Measurements from ENCODE around the gene CDC42SE2. TPM values are rescaled to one million over a fixed set of nuclear protein-coding genes. Genes with fewer than 3 reads are reported as not detected.
A peak's percentile ranks its signal among the peaks of the same experiment; 100 is the strongest.

The CDC42SE2 gene
- total RNA-seq, 4 donors from 2014 or later: 10.4 to 28.4 (median 22.1) TPM

- 13 to 23% methylated on average over 7 of the region's 7 CpGs for WGBS, 2 donors
- DNase-seq: no peak
- H3K4me1 ChIP-seq: peaks cover 0 to 6% (median 0%) of the 10 kb centered on the region in 3 donors
- no peaks in the 10 kb centered on the region for H3K27me3 ChIP-seq
- no peak overlapping the region for H3K27ac ChIP-seq
- peaks cover 0 to 22% (median 0%) of the 10 kb centered on the region in 3 donors for H3K36me3 ChIP-seq
- H3K4me3 ChIP-seq: peak overlapping the region in 1 of 4 donors; percentile 7
- H3K9me3 ChIP-seq: no peaks in the 10 kb centered on the region
- intact Hi-C loops (cut with DNase I): no loop called here
- TF ChIP-seq POLR2A (IDR thresholded peaks at IDR 0.05) (no peak), CTCF (IDR thresholded peaks at IDR 0.05) (peak; percentile 73 to 86 (median 82))
Measured at GRCh38 chr5:131417240-131417869, 153.5 kb downstream of the CDC42SE2 start.

GRCh38 chr5:131418846-131419245, 155.0 kb downstream of the CDC42SE2 start:
- Histone ChIP-seq H3K27ac (no peak overlapping the region), H3K27me3 (no peaks in the 10 kb centered on the region), H3K4me3 (no peak overlapping the region), H3K4me1 (peaks cover 0 to 6% (median 0%) of the 10 kb centered on the region in 3 donors), H3K36me3 (peaks cover 0 to 34% (median 0%) of the 10 kb centered on the region in 3 donors), H3K9me3 (no peaks in the 10 kb centered on the region)
- WGBS, 2 donors: 79 to 86% methylated on average over 7 of the region's 7 CpGs
- no peak for DNase-seq
- no peak for TF ChIP-seq POLR2A (IDR thresholded peaks at IDR 0.05)
- TF ChIP-seq CTCF (IDR thresholded peaks at IDR 0.05): no peak
- intact Hi-C loops (cut with DNase I): no loop called here

- intact Hi-C loops (cut with DNase I): no loop called here
- TF ChIP-seq POLR2A (IDR thresholded peaks at IDR 0.05): no peak
- TF ChIP-seq CTCF (IDR thresholded peaks at IDR 0.05): no peak
- Histone ChIP-seq H3K27ac (no peak overlapping the region), H3K4me3 (no peak overlapping the region), H3K27me3 (no peaks in the 10 kb centered on the region), H3K9me3 (no peaks in the 10 kb centered on the region), H3K4me1 (peaks cover 0 to 6% (median 0%) of the 10 kb centered on the region in 3 donors), H3K36me3 (peaks cover 0 to 32% (median 0%) of the 10 kb centered on the region in 3 donors)
- 69 to 82% methylated on average over 4 of the region's 4 CpGs for WGBS, 2 donors
- no peak for DNase-seq
Measured at GRCh38 chr5:131419877-131420276, 156.0 kb downstream of the CDC42SE2 start.

GRCh38 chr5:131423056-131423455, 159.2 kb downstream of the CDC42SE2 start:
- intact Hi-C loops (cut with DNase I): no loop called here
- WGBS, 2 donors: 77 to 78% methylated on average over 2 of the region's 2 CpGs
- no peaks in the 10 kb centered on the region for H3K9me3 ChIP-seq
- no peak for DNase-seq
- no peak overlapping the region for H3K27ac ChIP-seq
- H3K36me3 ChIP-seq: peaks cover 0 to 62% (median 0%) of the 10 kb centered on the region in 3 donors
- TF ChIP-seq CTCF (IDR thresholded peaks at IDR 0.05): peak in 4 of 6 experiments; percentile 13 to 28 (median 28)
- no peak for TF ChIP-seq POLR2A (IDR thresholded peaks at IDR 0.05)
- no peak overlapping the region for H3K4me3 ChIP-seq
- H3K27me3 ChIP-seq: no peaks in the 10 kb centered on the region
- H3K4me1 ChIP-seq: no peaks in the 10 kb centered on the region

GRCh38 chr5:131426011-131426410, 162.2 kb downstream of the CDC42SE2 start:
- DNase-seq: no peak
- TF ChIP-seq POLR2A (IDR thresholded peaks at IDR 0.05) (no peak), CTCF (IDR thresholded peaks at IDR 0.05) (no peak)
- Histone ChIP-seq H3K27ac (no peak overlapping the region), H3K9me3 (no peaks in the 10 kb centered on the region), H3K4me1 (no peaks in the 10 kb centered on the region), H3K36me3 (peaks cover 0 to 88% (median 3%) of the 10 kb centered on the region in 3 donors), H3K27me3 (no peaks in the 10 kb centered on the region), H3K4me3 (no peak overlapping the region)
- intact Hi-C loops (cut with DNase I): no loop called here
- WGBS, 2 donors: 80 to 90% methylated on average over 1 of the region's 1 CpG

Data from esophagus squamous epithelium (tissue), 5 donors.